Colonic mucosa (tissue), 4 donors: ENCODE data around the gene C19orf47. TPM values are rescaled to one million over a fixed set of nuclear protein-coding genes. Genes with fewer than 3 reads are reported as not detected.
"Not testable (repeated sequence)": the region's sequence is repeated elsewhere in the genome, so short reads cannot be mapped to it uniquely, and the experiment has no call there.

Source experiments
- DNase-seq: peaks from one replicate; pipeline ENCODE4 v3.0.0-alpha.2; 2020
- H3K27ac ChIP-seq: fragments of 200-600 bp; one replicate; pipeline ENCODE4 v1.8.0; 2021
- H3K27me3 ChIP-seq: fragments of 200-600 bp; one replicate; pipeline ENCODE4 v1.8.0; 2021
- H3K36me3 ChIP-seq: fragments of 200-600 bp; one replicate; pipeline ENCODE4 v1.8.0; 2021
- H3K4me1 ChIP-seq: fragments of 200-600 bp; one replicate; pipeline ENCODE4 v1.8.0; 2021; ENCODE audit warnings: mild to moderate bottlenecking
- H3K4me3 ChIP-seq: fragments of 200-600 bp; one replicate; pipeline ENCODE4 v1.8.0; 2021
- H3K9ac ChIP-seq, 2 donors: one replicate each; pipeline ENCODE4 v1.7.0; 2013; ENCODE audit warnings: control low read depth in 2 of 2, low read depth in 2 of 2, low read length in 2 of 2
- H3K9me3 ChIP-seq: fragments of 200-600 bp; one replicate; pipeline ENCODE4 v1.8.0; 2021
- intact Hi-C: fragments of 100-400 bp; cut with DNase I; formaldehyde crosslinking; loops from one replicate; pipeline ENCODE4 v1.14.1; 2022
- total RNA-seq, 2 donors: library from RNA; stranded (reverse); fragmentation: NEBNext Ultra II Directional in 1 of 2; extraction: Animal tissue kit (Norgen Biotek cat#: 25700) in 1 of 2; gene quantifications; one replicate each; pipeline ENCODE4 v1.2.1, GENCODE V29; 2021
- TF ChIP-seq, protein P1 (sequence below): fragments of 200-600 bp; IDR thresholded peaks from one replicate; pipeline ENCODE4 v1.8.0; 2022; ENCODE audit warnings: antibody characterized with exemption, mild to moderate bottlenecking
- donor health status: healthy.
- donor health status: DM: no; HTN: no; CAD: no.
- donor health status: DM: no; HTN: no; CAD: no.

Gene C19orf47
- total RNA-seq, 2 donors from 2014 or later, result 9.2 to 14.9 TPM

DNA sequence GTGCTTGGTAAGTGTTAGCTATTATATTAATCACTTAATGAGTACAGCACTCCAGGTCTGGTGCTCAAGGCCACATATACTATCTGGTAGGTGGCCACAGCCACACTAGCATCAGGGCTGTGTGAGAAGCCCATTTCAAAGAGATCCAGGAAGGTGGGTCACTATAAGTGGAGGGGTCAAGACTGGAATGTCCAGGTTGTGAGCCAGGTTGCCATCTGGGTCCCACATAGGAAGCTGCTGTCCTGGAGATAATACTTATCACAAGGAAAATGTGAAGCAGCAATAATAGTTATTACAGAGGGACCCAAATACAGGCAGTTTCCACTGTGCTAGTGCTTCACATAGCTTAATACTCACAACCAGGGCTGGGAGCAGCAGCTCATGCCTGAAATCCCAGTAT, 13.1 kb downstream of the C19orf47 start:
- intact Hi-C loops, result no loop called here
- H3K9me3 ChIP-seq, result no peaks in the 10 kb centered on the region
- DNase-seq, result no peak
- TF ChIP-seq, protein P1, sequence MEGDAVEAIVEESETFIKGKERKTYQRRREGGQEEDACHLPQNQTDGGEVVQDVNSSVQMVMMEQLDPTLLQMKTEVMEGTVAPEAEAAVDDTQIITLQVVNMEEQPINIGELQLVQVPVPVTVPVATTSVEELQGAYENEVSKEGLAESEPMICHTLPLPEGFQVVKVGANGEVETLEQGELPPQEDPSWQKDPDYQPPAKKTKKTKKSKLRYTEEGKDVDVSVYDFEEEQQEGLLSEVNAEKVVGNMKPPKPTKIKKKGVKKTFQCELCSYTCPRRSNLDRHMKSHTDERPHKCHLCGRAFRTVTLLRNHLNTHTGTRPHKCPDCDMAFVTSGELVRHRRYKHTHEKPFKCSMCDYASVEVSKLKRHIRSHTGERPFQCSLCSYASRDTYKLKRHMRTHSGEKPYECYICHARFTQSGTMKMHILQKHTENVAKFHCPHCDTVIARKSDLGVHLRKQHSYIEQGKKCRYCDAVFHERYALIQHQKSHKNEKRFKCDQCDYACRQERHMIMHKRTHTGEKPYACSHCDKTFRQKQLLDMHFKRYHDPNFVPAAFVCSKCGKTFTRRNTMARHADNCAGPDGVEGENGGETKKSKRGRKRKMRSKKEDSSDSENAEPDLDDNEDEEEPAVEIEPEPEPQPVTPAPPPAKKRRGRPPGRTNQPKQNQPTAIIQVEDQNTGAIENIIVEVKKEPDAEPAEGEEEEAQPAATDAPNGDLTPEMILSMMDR, result no peak
- H3K27ac ChIP-seq, result no peak overlapping the region
- no peak overlapping the region for H3K4me3 ChIP-seq
- H3K9ac ChIP-seq, result no peak overlapping the region
- H3K36me3 ChIP-seq, result no peaks in the 10 kb centered on the region
- no peaks in the 10 kb centered on the region for H3K4me1 ChIP-seq
- no peaks in the 10 kb centered on the region for H3K27me3 ChIP-seq

DNA sequence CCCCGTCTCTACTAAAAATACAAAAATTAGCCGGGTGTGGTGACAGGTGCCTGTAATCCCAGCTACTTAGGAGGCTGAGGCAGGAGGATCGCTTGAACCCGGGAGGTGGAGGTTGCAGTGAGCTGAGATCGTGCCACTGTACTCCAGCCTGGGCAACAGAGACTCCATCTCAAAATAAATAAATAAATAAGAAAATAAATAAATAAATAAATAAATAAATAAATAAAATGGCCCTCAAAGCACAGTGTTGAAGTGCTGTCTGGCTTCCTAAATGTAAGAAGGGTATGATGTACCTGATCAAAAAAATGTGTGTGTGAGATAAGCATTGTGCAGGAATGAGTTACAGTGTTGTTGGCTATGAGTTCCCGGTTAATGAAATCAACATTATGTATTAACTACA, 15.1 kb downstream of the C19orf47 start:
- H3K27me3 ChIP-seq, H3K4me3 ChIP-seq, H3K36me3 ChIP-seq, H3K9ac ChIP-seq, DNase-seq, H3K27ac ChIP-seq, intact Hi-C loops, H3K4me1 ChIP-seq, H3K9me3 ChIP-seq: not testable (repeated sequence)

GRCh38 chr19:40332669-40333068, 15.5 kb downstream of the C19orf47 start:
- Histone ChIP-seq H3K4me1 (no peaks in the 10 kb centered on the region), H3K27ac (no peak overlapping the region), H3K27me3 (no peaks in the 10 kb centered on the region), H3K4me3 (no peak overlapping the region), H3K9me3 (no peaks in the 10 kb centered on the region), H3K9ac (no peak overlapping the region), H3K36me3 (no peaks in the 10 kb centered on the region)
- no peak for DNase-seq
- intact Hi-C loops, result no loop called here
- TF ChIP-seq, protein P1, result no peak

- Histone ChIP-seq H3K4me1 (no peaks in the 10 kb centered on the region), H3K27me3 (no peaks in the 10 kb centered on the region), H3K27ac (no peak overlapping the region), H3K4me3 (no peak overlapping the region), H3K9me3 (no peaks in the 10 kb centered on the region), H3K9ac (no peak overlapping the region), H3K36me3 (no peaks in the 10 kb centered on the region)
- TF ChIP-seq, protein P1, result no peak
- intact Hi-C loops, result no loop called here
- DNase-seq, result no peak
These were observed 17.1 kb downstream of the C19orf47 start for GRCh38 chr19:40331052-40331451.

GRCh38 chr19:40326201-40326600, 22.0 kb downstream of the C19orf47 start:
- Histone ChIP-seq H3K36me3 (no peaks in the 10 kb centered on the region), H3K9ac (no peak overlapping the region), H3K27ac (no peak overlapping the region), H3K9me3 (no peaks in the 10 kb centered on the region), H3K4me3 (no peak overlapping the region), H3K27me3 (no peaks in the 10 kb centered on the region), H3K4me1 (no peaks in the 10 kb centered on the region)
- intact Hi-C loops, result no loop called here
- no peak for DNase-seq
- TF ChIP-seq, protein P1, result no peak

GRCh38 chr19:40323705-40324104, 24.5 kb downstream of the C19orf47 start:
- Histone ChIP-seq H3K27me3 (no peaks in the 10 kb centered on the region), H3K9ac (no peak overlapping the region), H3K9me3 (no peaks in the 10 kb centered on the region), H3K27ac (no peak overlapping the region), H3K36me3 (no peaks in the 10 kb centered on the region), H3K4me3 (no peak overlapping the region), H3K4me1 (no peaks in the 10 kb centered on the region)
- DNase-seq, result no peak
- TF ChIP-seq, protein P1, result no peak
- intact Hi-C loops, result no loop called here
